VCaP (cell line): ENCODE measurements around the gene CCDC121.

ENCODE experiments used
- H3K27ac ChIP-seq: fragments of 450-650 bp; 2 replicates; pipeline ENCODE4 v1.5.1; 2017
- CTCF ChIP-seq: fragments of 450-650 bp; conservative IDR thresholded peaks from 2 replicates; pipeline ENCODE4 v1.5.1; 2017; ENCODE audit warnings: mild to moderate bottlenecking, moderate library complexity

Gene CCDC121

GRCh38 chr2:27628767-27629709 lies at the start of gene CCDC121, which contains the start of gene GPN1:
Gene CCDC121, minus strand, starts transcription at chr2:27629012. Its CDS starts 1,213 bp downstream, at chr2:27627799.
Gene GPN1, plus strand, starts transcription at chr2:27629050. Its CDS starts 9 bp downstream, at chr2:27629059.
- no peak for TF ChIP-seq CTCF
- H3K27ac ChIP-seq: peak within 1 kb of the TSS; percentile 75

GRCh38 chr2:27672723-27673486 lies 44.1 kb upstream of the CCDC121 start:
- no peak overlapping the region for H3K27ac ChIP-seq
- TF ChIP-seq CTCF: no peak

GRCh38 chr2:27671235-27671634 lies 42.4 kb upstream of the CCDC121 start:
- TF ChIP-seq CTCF: no peak
- no peak overlapping the region for H3K27ac ChIP-seq

- H3K27ac ChIP-seq: no peak overlapping the region
- TF ChIP-seq CTCF: no peak
Measured at GRCh38 chr2:27667446-27667845, 38.6 kb upstream of the CCDC121 start.

- TF ChIP-seq CTCF: no peak
- peak overlapping the region; percentile 93; the same call in 1 of the 2 replicates for H3K27ac ChIP-seq
Measured at GRCh38 chr2:27664622-27665363, 36.0 kb upstream of the CCDC121 start.

GRCh38 chr2:27664154-27664574 lies 35.4 kb upstream of the CCDC121 start:
- peak overlapping the region; percentile 93 for H3K27ac ChIP-seq
- no peak for TF ChIP-seq CTCF
